Left colon (tissue), 2 donors: ENCODE measurements around the gene TRIM42. TPM values are rescaled to one million over a fixed set of nuclear protein-coding genes. Genes with fewer than 3 reads are reported as not detected.

ENCODE experiments used
- ATAC-seq: fragments of 200-7000 bp; cut with Tn5 transposase; one replicate; pipeline ENCODE4 v1.9.1; 2020; ENCODE audit warnings: mild to moderate bottlenecking, moderate library complexity
- DNase-seq, 2 donors: peaks; one replicate each; pipeline ENCODE4 v3.0.0-alpha.2; 2020
- intact Hi-C, 2 donors: fragments of 100-400 bp; cut with DNase I in 1 of 2; cut with micrococcal nuclease in 1 of 2; formaldehyde crosslinking; loops; one replicate each; pipeline versions ENCODE4 v1.11.2 to v1.14.0; 2022; cut with DNase I, micrococcal nuclease
- total RNA-seq, 2 donors: library from RNA; stranded (reverse); fragmentation: NEBNext Ultra II Directional; extraction: Animal tissue kit (Norgen Biotek cat#: 25700); gene quantifications; one replicate each; pipeline ENCODE4 v1.2.1, GENCODE V29; 2021
- donor health status: DM: no; HTN: no; CAD: no.
- donor health status: DM: yes; HTN: yes; CAD: no.

TRIM42 gene
- total RNA-seq, 2 donors from 2014 or later, result not detected

DNA sequence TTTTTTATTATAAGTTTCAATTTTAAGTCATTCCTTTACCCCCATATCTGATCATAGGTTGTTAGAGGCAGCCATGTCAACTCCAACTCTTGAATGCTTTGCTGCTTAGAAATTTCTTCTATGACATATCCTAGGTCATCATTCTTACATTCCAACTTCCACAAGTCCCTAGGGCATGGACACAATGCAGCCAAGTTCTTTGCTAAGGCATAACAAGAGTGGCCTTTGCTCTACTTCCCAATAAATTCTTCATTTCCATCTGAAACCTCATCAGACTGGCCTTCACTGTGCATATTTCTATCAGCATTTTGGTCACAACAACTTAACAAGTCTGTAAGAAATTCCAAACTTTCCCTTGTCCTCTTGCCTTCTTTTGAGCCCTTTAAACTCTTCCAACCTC is 28.5 kb downstream of the TRIM42 start:
- DNase-seq (no peak), ATAC-seq (no peak)
- intact Hi-C loops, result no loop called here

DNA sequence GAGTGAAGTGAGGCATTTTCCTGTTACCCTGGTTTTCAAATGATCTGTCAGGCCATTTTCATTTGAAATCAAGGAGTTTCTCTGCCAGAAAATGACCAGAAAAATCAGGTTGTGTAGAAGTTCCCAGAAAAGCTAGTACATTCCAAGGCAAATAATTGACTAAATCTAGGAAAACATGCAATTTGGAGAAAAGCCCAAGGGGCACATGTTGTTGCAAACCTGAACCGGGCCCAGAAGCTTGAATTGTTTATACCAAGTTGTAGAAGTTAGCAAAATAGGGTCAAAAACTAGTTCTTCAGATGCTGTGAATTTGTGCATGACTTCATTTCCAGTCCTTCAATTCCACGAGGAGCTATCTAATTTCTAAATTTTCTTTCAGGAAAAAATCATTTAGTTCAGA is 31.0 kb downstream of the TRIM42 start:
- intact Hi-C loops, result no loop called here

GRCh38 chr3:140709751-140710150 is 31.9 kb downstream of the TRIM42 start:
- DNase-seq (no peak), ATAC-seq (no peak)
- intact Hi-C loops, result no loop called here

More for the DNA sequence above, 31.0 kb downstream of the TRIM42 start:
- ATAC-seq, result no peak
- DNase-seq, result no peak

- intact Hi-C loops, result no loop called here
- no peak for ATAC-seq
- no peak for DNase-seq
Observed at GRCh38 chr3:140710711-140711389, 33.0 kb downstream of the TRIM42 start.

DNA sequence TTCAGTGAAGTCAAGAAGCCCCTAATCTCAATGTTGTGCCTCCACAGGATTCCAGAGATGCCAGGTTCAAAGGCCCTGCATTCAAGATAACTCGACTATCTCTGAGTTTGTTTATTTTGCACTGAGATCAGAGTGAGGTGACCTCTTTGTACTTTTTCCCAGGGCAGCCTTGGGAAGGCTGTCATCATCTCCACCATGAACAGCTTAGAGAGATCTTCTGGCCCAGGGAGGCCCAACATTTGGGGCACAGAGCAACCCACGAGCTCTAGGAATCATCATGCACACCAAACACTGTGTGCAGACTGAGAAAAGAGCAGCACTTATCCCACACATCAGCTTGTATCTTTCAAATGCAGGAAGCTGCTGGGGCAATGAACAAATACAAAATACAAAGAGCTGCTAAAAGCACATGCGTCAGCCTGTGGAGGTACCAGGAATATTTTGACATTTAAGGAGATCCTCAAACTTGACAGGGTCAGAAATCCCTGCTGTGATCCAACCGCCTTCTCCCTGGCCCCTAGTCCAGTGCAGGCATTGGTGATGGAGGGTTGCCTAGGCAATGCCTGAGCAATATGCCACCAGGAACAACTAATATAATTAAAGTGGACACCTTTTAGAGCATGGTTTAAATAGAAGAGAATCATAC is 33.6 kb downstream of the TRIM42 start:
- intact Hi-C loops, result no loop called here
- ATAC-seq, result no peak
- no peak for DNase-seq

- intact Hi-C loops, result no loop called here
- ATAC-seq, result no peak
- DNase-seq, result no peak
Observed at GRCh38 chr3:140712301-140712700, 34.4 kb downstream of the TRIM42 start.

GRCh38 chr3:140715035-140715434 is 37.2 kb downstream of the TRIM42 start:
- peak; percentile 31 to 46 for DNase-seq
- ATAC-seq, result peak; percentile 89
- intact Hi-C loops, result no loop called here

DNA sequence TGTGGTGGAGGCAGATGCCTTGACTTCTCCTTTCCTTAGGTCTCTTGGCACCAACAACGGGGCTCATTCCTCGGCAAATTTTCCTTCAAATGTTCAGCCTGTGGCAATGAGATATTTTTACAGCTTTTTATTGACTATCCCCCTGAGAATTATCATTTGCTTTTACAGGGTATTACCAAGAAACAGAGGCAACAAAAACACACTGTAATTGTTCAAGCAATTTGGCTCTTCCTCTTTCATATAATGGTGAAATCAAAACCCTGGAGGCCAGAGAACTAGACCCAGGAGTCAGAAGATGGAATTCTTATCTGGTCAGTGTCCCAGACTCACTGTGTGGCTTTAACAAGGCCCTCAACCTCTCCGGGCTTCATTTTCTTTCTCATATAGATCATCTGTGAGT is 40.1 kb downstream of the TRIM42 start:
- ATAC-seq (no peak), DNase-seq (no peak)
- intact Hi-C loops, result no loop called here

- no peak for DNase-seq
- intact Hi-C loops, result no loop called here
- no peak for ATAC-seq
Observed at GRCh38 chr3:140719841-140720614, 42.2 kb downstream of the TRIM42 start.

DNA sequence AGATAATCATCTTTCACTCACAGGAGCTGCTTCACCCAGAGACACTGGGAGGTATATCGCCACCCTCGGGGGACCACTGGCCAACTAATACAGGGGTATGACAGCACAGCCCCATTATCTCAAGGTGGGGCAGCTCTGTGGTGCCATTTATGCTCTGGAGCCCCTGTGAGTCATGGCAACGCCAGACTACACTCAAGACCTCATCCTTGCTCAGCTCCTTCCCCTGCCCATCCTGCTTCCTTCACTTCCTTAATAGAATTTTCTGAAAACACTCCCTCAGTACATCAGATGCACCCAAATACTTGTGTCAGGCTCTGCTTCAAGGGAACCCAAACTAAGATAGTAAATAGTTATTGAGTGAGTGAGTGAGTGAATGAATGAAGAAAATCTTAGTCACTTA is 45.7 kb downstream of the TRIM42 start:
- no peak for DNase-seq
- intact Hi-C loops, result no loop called here
- ATAC-seq, result no peak

GRCh38 chr3:140724856-140725812 is 47.3 kb downstream of the TRIM42 start:
- ATAC-seq, result no peak
- intact Hi-C loops, result no loop called here
- no peak for DNase-seq

DNA sequence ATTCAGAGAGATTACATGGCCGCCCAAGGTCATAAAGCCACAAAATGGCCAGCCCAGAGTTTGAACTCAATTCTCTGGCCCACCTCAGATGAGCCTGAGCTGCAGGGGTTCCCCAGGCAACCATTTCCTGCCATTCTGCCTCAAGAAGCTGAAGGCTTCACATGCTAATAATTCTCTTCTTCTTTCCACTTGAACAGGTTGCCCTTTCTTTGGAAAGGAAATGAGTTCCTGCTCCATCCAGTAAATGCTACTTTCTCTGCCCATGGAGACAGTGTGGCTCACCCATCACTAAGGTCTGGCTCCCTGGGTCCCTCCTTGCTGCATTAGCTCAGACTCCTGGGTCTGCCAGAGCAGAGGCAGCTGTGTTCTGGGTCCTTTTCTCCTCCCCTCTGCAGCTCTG is 48.2 kb downstream of the TRIM42 start:
- intact Hi-C loops, result no loop called here
- DNase-seq (no peak), ATAC-seq (no peak)

DNA sequence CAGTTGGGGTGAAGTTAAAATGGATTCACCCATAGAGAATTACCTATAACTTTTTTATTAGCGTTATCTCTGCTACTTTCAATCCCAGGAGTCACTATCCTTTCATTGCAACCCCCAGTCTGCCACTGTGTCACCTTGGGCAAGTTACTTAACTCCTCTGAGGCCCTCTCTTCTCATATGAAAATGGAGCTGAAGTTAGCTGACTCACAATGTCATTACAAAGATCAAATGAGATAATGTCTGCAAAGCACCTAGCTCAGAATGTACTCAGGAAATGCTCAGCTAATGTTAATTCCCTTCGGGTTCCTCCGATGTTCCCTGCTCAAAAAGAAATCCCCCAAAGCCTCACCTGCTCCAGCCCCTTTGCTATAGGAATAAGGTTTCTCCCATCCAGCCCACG is 50.0 kb downstream of the TRIM42 start:
- DNase-seq, result no peak
- ATAC-seq, result no peak
- intact Hi-C loops, result no loop called here

- no peak for ATAC-seq
- no peak for DNase-seq
- intact Hi-C loops, result no loop called here
Observed at GRCh38 chr3:140731440-140732119, 53.7 kb downstream of the TRIM42 start.

DNA sequence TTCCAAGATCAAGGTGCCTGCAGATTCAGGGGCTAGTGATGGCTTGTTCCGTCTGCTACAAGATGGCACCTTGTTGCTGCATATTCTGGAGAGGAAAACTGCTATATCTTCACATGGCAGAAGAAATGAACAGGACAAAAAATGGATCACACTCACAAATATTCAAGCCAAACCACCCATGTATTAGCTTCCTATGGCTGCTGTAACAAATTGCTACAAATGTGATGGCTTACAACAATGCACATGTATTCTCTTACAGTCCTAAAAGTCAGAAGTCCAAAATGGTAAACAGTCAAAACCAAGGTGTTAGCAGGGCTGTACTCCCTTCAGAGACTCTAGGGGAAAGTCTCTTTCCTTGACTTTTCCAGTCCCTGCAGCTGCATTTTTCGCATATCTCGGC is 55.8 kb downstream of the TRIM42 start:
- ATAC-seq, result no peak
- no peak for DNase-seq
- intact Hi-C loops, result no loop called here

GRCh38 chr3:140736863-140737460 is 59.1 kb downstream of the TRIM42 start:
- intact Hi-C loops, result no loop called here
- DNase-seq (peak in 1 of 2 donors; percentile 20), ATAC-seq (peak; percentile 32)

DNA sequence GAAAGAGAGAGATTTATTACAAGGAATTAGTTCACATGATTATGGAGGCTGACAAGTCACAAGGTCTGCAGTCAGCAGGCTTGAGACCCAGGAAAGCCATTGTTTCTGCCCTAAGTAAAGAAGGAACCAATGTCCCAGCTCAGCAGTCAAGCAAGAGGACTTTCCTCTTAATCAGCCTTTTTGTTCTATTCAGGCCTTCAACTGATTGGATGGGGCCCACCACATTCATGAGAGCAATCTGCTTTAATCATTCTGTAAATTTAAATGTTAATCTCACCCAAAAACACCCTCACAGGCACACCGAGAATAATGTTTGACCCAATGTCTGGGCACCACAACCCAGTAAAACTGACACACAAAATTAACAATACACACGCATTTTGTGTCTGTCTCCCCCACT is 64.3 kb downstream of the TRIM42 start:
- DNase-seq (no peak), ATAC-seq (no peak)
- intact Hi-C loops, result no loop called here

GRCh38 chr3:140748171-140748570 is 70.3 kb downstream of the TRIM42 start:
- DNase-seq, result no peak
- no peak for ATAC-seq
- intact Hi-C loops, result no loop called here
